GM18517 (cell line): ENCODE measurements around the gene MGA.

Experiments
- ATAC-seq: cut with Tn5 transposase; IDR thresholded peaks from one replicate; pipeline ENCODE4 v1.9.1; 2021; ENCODE audit warnings: mild to moderate bottlenecking, moderate library complexity; ENCODE audit not compliant: unreplicated experiment

The MGA gene

DNA sequence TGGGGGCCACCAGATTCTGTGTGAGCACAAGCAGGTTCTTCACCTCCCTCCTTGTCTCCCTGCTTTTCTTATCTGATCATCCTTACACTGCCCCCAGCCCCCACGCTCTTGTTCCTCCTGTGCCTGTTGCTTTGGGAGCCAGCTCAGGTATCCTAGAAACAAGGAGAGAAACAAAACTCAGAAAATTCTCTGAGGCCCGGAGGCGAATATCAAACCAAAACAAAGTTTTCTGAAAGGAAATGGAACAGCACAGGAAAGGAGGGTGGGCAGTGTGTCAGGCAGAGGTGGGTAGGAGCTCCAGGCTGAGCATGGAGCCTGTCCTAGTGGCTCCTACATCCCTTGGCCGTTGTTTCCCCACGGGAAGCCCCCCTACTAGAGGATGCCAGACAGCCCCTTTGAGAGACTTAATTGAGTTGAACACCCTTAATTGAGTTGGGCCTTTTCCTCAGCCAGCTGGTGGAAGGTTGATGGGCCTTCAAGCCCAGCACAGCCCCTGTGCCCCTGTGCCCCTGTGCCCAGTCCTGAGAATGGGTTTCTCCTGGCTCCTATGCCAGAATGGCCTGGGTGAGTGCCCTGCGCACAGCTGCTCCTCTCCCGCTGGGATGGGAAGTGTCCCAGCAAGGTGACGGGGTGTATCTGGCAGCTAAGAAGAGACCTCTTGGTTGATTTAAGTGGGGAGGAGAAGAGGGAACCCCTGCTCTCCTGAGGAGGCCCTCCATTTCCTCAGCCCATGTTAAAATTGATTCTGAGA, 144.9 kb downstream of the MGA start:
- ATAC-seq: no peak

DNA sequence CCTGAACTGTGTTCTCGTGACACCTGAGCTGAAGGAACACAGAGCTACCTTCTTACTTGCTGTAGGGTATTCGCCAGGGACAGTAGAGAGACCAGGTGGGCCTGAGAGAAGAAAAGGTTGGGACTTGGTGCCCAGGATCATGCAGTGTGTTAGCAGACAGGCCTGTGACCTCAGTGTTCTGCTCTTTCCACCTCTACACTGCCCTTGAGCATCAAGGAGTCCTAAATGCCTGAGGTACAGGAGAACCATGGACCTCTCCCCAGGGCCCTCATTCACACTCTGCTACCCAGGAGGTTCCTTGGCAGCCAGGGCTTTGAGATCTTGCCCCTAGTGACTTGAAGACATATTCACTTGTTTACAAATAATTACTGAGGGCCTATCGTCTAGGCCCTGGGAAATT, 145.5 kb downstream of the MGA start:
- no peak for ATAC-seq

DNA sequence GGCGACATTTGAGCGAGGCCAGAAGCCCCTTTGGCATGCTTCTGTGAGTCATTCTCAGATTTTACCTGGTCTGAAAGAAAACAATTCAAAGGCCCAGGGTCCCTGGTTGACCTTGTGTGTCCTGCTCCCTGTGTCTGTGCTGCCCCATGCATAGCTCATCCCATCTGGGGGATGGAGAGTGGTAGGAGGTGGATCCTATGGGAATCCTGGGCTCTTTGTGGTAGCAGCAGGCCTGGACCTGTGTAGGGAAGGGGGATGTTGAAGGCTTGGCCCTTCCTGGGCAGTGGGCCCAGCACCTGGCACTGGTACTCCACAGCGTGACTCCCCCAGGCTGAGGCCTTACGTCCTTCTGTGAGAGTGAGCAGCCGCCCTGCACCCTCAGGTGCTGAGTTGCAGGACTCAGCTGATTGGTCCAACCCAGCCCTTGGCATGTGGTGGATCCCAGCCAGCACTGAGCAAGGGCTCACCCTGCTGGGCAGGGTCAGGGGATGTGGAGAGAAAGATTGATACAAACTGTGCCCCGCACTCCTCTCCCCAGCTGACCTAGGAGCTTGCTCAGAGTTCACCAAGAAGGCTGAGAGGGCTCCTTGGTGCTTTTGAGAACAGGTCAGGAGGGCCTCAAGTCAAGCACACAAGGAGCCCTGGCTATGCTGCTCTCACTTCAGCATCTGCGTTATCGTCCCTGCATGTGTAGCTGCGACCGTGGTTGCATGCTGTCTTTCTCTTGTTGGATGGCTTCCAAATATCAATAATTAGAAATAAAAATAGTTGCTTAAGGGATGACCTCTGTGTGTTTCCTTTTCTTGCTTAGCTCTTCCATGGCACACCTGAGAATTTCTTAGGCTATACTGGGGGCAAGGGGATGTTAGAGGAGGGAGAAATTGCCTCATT, 146.3 kb downstream of the MGA start:
- ATAC-seq: no peak

DNA sequence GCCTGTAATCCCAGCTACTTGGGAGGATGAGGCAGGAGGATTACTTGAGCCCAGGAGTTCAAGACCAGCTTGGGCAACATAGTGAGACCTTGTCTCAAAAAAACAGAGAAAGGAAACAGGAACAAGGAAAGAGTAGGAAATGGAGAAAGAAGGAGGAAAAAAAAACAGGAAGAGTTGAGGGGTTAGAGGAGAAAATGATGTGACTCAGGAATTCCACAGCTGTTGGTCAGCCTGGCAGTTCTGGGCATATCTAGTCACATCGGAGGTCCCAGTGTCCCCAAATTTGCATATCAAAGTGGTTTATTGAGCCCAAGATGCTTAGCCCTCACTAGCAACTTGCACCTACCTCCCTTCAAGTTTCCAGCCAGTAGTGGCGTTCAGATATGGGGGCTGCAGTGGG, 148.9 kb downstream of the MGA start:
- ATAC-seq: no peak

DNA sequence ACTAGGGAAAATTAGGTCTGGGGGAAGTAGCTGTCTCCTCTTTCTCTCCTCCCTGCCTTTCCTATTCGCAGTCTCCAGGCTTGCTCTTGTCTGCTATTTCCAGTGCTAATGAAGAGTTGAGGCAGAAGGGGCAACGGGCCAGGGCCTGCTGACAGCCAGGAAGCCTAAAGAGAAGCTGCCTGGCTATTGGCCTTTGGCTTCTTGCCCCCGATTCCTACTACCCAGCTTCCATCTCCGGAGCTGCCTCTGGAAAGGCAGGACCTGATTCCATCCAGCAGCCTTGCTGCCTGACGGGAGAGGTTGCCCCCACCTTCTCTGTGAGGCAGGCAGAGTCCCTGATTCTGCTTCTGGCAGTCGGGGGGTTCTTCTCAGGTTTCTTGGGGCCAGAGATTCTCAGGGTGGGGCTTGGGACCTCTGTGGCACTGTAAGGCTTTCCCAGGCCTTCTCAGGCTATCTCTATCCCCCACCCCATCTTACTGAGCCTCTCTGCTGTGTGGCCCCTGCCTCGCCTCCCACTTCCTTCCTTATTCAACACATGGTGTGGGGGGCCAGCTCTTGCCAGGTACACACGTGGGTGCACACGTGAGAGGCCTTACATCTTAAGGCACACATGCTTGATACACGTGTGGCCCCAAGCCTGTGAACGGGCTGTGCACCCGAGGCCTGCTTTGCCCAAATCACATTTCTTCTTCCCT, 149.5 kb downstream of the MGA start:
- no peak for ATAC-seq

DNA sequence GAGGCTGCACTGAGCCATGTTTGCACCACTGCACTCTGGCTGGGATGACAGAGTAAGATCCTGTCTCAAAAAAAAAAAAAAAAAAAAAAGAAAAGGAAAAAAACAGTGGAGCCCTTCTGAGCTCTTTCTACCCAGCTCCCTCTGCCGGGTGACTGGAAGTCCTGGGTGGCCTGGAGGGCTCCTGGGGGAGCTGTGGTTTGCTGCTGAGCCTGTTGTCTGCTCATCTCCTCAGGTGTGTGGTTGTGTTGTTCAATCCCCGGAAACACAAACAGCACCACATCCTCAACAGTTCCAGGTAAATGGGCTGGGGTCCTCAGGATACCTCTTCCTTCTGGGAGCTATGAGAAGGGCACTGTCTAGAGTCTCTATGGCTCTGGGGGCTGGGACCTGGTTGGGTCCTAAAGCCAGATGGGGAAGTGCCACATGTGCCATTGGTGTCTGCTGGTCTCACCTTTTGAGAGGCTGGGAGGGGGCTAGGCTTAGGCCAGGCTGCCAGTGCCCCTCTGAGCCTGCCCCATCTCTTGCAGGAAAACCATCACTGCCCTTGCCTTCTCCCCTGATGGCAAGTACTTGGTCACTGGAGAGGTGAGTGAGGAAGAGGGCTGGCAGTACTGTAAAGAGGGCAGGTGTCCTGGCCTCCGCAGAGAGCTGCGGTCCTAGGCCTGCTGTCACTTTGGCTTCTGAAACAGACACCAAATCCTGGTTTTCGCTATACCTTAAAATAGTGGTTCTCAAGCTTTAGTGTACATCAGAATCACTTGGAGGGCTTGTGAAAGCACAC, 150.6 kb downstream of the MGA start:
- ATAC-seq: no peak

DNA sequence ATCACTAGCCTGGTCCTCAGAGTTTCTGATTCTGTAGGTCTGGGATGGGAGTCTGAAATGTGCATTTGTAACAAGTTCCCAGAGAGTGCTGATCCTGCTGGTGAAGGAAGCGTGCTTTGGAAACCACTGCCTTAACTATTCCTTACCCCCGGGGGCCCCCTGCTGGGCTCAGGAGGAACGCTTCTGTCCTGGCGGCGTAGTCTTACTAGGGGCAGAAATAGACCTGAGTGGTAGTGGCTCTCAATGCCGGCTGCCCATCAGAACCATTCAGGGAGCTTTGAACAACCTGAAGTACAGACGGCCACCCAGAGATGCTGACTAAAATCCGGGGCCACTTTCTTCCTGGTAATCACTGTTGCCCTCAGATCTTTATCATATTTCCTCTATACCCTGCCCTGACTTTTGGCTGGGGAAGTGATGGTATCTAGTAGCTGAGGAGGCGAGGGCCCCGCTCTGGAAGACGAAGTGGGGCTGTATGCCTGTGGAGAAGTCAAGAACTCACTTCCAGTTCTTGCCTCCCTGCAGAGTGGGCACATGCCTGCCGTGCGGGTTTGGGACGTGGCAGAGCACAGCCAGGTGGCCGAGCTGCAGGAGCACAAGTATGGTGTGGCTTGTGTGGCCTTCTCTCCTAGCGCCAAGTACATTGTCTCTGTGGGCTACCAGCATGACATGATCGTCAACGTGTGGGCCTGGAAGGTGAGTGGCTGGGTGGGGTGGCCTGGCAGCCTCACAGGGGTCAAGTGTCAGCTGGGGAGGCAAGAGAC, 151.4 kb downstream of the MGA start:
- no peak for ATAC-seq

DNA sequence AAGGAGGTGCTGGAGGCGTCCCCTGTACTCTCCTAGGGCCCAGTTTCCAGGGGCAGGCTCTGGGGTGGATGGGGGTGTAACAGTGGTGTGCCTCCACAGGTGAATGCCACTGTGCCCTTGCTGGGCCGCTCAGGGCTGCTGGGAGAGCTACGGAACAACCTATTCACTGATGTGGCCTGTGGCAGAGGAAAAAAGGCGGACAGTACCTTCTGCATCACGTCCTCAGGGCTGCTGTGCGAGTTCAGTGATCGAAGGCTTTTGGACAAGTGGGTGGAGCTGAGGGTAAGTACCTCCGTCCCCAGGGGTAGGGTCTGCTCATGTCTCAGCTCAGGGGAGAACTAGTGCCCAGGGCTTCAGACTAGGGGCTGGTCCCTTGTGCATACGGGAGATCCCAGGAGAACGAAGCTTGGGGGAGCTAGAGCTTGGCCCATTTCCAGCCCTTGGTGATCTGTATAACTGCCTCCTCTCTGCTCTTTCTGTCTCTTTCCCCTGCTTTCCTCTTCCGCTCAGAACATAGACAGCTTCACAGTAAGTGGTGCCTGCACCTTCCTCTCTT, 152.7 kb downstream of the MGA start:
- ATAC-seq: no peak

DNA sequence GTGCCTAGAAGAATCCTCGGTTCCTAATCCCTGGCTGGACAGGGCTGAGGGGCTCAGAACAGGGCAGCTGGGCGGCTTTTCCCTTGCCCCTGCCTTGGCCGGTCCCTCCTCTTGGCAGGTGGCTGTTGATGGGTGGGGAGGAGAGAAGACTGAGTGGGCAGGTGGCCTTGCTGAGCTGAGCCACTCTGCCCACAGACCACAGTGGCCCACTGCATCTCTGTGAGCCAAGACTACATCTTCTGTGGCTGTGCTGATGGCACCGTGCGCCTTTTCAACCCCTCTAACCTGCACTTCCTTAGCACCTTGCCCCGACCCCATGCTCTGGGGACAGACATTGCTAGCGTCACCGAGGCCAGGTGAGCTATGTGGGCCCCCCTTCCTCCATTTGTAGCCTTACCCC, 153.2 kb downstream of the MGA start:
- ATAC-seq: no peak

DNA sequence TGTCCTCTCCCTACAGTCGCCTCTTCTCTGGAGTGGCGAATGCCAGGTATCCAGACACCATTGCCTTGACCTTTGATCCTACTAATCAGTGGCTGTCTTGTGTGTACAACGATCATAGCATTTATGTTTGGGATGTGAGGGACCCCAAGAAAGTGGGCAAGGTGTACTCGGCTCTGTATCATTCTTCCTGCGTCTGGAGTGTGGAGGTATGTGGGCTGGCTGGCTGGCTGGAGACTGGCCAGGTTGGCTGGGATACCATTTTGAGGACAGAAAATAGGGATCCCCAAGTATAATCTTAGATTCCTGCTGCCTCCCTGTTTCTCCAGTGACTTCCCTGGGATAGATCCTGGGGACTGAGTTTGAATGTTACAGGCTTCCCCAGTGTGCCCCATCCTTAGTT, 154.3 kb downstream of the MGA start:
- no peak for ATAC-seq

DNA sequence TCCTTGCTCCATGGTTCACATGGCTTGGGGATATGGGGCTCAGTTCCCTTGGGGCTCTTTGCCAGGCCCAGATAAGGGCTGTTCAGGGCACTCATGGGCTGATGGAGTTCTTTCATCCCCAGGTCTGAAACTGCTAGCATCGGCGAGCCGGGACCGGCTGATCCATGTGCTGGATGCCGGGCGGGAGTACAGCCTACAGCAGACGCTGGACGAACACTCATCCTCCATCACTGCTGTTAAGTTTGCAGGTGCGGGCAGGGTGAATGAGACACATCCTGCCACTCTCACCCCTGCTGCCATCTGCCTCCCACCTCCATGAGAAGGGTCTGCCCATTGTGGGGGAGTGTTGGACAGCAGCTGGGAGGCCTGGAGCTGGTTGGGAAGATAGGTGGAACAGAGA, 156.6 kb downstream of the MGA start:
- ATAC-seq: no peak

DNA sequence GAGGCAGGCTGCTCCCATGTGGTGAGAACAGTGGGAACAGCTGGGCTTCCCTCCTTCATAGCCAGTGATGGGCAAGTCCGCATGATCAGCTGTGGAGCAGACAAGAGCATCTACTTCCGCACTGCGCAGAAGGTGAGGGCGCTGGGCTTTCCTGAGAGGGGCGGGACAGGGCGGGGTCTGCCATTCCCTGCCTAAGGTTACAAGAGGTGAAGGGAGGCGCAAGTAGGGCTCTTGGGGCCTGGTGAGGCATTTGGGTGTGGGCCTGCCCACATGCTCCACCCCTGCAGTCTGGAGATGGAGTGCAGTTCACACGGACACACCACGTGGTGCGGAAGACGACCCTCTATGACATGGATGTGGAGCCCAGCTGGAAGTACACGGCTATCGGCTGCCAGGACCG, 157.1 kb downstream of the MGA start:
- ATAC-seq: no peak

DNA sequence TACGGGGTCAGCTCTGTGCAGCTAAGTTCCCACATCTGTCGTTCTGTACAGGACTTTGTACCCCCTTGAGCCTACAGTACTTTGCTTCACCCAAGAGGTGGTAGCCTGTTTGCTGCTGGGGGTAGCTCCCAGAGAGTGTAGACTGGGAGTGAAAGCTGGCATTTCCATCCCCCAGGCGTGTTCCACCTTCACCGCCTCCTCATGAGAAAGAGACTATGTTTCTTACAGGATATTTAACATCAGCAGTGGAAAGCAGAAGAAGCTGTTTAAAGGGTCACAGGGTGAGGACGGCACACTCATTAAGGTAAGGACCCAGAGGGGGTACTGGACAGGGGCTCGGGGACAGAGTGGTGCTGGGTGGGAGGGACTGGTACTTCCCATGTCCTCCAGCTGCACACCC, 157.6 kb downstream of the MGA start:
- ATAC-seq: no peak

DNA sequence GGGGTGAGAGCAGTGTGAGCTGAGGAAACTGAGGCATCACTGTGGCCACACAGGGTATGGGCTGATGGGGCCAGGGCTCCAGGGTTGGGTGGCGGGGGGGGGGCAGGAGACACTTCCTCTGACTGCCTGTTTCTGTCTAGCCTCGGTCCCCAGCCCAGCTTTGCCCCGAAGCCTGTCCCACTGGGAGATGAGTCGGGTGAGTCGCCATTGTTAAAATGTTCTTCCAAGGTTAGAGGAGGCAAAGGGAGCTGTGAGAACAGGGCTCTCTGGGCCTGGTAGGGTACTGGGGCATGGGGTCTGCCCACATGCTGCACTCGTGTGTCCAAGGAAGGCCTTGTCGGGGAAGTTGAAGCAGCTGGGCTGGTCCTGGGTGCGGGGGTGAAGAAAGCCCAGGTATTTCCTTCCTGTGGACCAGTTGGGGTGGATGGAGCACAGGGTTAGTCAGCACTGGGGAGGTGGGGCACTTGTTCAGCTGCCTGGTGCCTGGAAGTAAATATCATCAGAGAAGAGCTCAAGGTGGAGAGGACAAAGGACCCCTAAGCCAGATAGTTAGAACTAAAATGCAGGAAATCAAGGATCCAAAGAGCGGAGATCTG, 159.3 kb downstream of the MGA start:
- ATAC-seq: no peak

DNA sequence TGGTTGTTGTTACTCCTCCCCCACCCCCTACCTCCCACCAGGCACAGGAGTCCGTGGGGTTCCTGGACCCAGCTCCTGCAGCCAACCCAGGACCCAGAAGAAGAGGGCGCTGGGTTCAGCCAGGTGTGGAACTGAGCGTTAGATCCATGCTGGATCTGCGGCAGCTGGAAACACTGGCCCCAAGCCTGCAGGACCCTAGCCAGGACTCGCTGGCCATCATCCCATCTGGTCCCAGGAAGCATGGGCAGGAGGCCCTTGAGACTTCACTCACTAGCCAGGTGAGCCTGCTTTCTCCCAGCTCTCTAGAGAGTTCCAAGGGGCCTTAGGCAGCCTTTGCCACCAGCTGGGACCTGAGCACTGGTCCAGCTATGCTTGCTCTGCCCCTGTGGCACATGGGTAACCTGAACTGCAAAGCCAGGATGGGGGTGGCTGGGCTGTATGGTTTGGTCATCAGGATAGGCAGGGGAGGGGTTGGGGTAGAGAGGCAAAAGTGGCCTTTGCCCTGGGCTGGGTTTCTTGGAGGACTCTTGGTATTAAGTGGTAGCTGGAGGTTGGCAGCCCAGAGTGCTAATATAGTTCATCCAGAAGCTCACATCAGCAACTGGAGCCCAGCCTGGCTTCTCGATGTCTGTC, 160.7 kb downstream of the MGA start:
- ATAC-seq: no peak

DNA sequence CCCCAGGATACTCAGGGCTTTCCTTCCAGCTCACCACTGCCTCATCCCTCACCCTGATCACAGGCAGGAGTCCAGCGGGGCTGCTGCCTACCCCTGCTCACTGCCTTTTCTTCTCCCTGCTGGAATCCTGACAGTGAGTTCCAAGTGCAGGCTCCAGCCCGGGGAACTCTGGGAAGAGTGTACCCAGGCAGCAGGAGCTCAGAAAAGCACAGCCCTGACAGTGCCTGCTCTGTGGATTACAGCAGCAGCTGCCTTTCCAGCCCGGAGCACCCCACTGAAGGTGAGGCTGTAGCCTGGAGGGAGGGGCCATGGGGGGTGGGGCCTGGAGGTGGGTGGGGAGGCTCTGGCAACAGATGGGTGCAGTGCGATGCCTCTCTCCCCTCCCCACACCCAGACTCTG, 161.6 kb downstream of the MGA start:
- no peak for ATAC-seq

DNA sequence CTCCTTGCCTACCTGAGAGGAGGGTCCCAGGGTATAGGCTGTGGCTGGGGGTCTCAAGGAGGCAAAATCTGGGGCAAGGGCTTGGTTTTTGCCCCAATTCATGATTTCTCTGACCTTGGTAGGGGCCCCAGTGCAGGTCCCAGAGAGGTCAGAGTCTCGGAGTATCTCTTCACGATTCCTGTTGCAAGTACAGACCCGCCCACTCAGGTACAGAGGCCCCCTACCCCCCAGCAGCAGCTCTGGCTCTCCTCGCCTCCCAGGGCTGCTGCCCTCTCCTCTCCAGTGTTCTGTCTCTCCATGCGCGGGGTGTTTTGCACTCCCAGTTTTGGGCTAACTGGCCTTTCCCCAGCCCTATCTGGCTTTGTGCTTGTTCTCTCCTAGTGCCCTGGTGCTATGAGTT, 162.3 kb downstream of the MGA start:
- no peak for ATAC-seq
